ENCODE data around the gene BOC. TPM values are rescaled to one million over a fixed set of nuclear protein-coding genes. Genes with fewer than 3 reads are reported as not detected.

The BOC gene
- total and polyA plus RNA-seq, 2 of the 8 experiments (the other 6 are each of a cell fraction or from before 2014, with no cell fraction given): 6.9 to 9.3 TPM

- TF ChIP-seq CHD7 (IDR thresholded peaks at IDR 0.05; ENCODE audit: insufficient replicate concordance, low read length): no peak
- TF ChIP-seq USF2 (IDR thresholded peaks at IDR 0.05; ENCODE audit: low read length): no peak
- no peak for TF ChIP-seq SIX5 (IDR thresholded peaks at IDR 0.05; ENCODE audit: low read depth, low read length)
- no peak for TF ChIP-seq RNF2 (IDR thresholded peaks at IDR 0.05; ENCODE audit: borderline replicate concordance, low read depth, low read length, missing control alignments, poor library complexity, severe bottlenecking)
- TF ChIP-seq CTCF (IDR thresholded peaks at IDR 0.05; ENCODE audit: control extremely low read depth in 1 of 3, insufficient read depth in 1 of 3, low read depth in 1 of 3, low read length in 3 of 3): no peak
- TF ChIP-seq EP300 (IDR thresholded peaks at IDR 0.05; ENCODE audit: borderline replicate concordance in 1 of 2, low read depth in 2 of 2, low read length in 2 of 2): no peak
- TF ChIP-seq CHD1 (IDR thresholded peaks at IDR 0.05; ENCODE audit: low read depth, low read length): no peak
Observed at GRCh38 chr3:113226491-113226890, 15.1 kb downstream of the BOC start (continued).
